WTC11 (cell line): ENCODE data around the gene B3GNT9. TPM values are rescaled to one million over a fixed set of nuclear protein-coding genes. Genes with fewer than 3 reads are reported as not detected.

ENCODE experiments used
- ATAC-seq: fragments of 200-7000 bp; cut with Tn5 transposase; 2 replicates; pipeline ENCODE4 v1.10.0; 2021; ENCODE audit warnings: mild to moderate bottlenecking, moderate library complexity
- CTCF ChIA-PET: fragments of 300-600 bp; sonication (Branson Sonifier 250); formaldehyde crosslinking; loops from one replicate; lab custom pipeline; 2021; ENCODE audit warnings: antibody characterized with exemption; lab: Charles Lee
- POLR2A ChIA-PET: fragments of 350-600 bp; sonication (Branson Sonifier 250); formaldehyde crosslinking; loops from one replicate; lab custom pipeline; 2021; ENCODE audit warnings: antibody characterized with exemption; lab: Charles Lee
- DNase-seq: peaks from one replicate; pipeline ENCODE4 v3.0.0; 2021; ENCODE audit warnings: low spot score
- H3K27ac Mint-ChIP-seq: 2 replicates; pipeline ENCODE4 v1.8.0; 2021; ENCODE audit warnings: mixed read lengths
- H3K27me3 Mint-ChIP-seq: 2 replicates; pipeline ENCODE4 v1.8.0; 2021; ENCODE audit warnings: low read depth, mild to moderate bottlenecking, moderate library complexity, mixed read lengths
- H3K36me3 Mint-ChIP-seq: 2 replicates; pipeline ENCODE4 v1.8.0; 2021; ENCODE audit warnings: mixed read lengths
- H3K4me1 Mint-ChIP-seq: 2 replicates; pipeline ENCODE4 v1.8.0; 2022; ENCODE audit warnings: mixed read lengths
- H3K4me3 Mint-ChIP-seq: 2 replicates; pipeline ENCODE4 v1.8.0; 2021; ENCODE audit warnings: mild to moderate bottlenecking, moderate library complexity, mixed read lengths
- H3K9me3 Mint-ChIP-seq: 2 replicates; pipeline ENCODE4 v1.8.0; 2021; ENCODE audit warnings: mixed read lengths
- CBFB ChIP-seq: sonication (generic); formaldehyde crosslinking; IDR thresholded peaks from 2 replicates; pipeline ENCODE4 v1.8.1; 2022; ENCODE audit warnings: mild to moderate bottlenecking, low read depth, missing genetic modification reagents
- CREB1 ChIP-seq: sonication (generic); formaldehyde crosslinking; IDR thresholded peaks from 2 replicates; pipeline ENCODE4 v1.8.0; 2023; ENCODE audit warnings: mild to moderate bottlenecking, missing genetic modification reagents
- GABPB1 ChIP-seq: sonication (generic); formaldehyde crosslinking; IDR thresholded peaks from 2 replicates; pipeline ENCODE4 v1.8.1; 2023; ENCODE audit warnings: mild to moderate bottlenecking, missing genetic modification reagents
- GRHL2 ChIP-seq: fragments of 250-450 bp; sonication (Bioruptor Pico); IDR thresholded peaks from 2 replicates; pipeline ENCODE4 v1.8.0; 2022; ENCODE audit warnings: mild to moderate bottlenecking, moderate library complexity; ENCODE audit not compliant: insufficient replicate concordance, severe bottlenecking
- GTF2I ChIP-seq: fragments of 250-450 bp; sonication (Bioruptor Pico); conservative IDR thresholded peaks from 2 replicates; pipeline ENCODE4 v1.4.0; 2021; ENCODE audit warnings: mild to moderate bottlenecking
- JUN ChIP-seq: sonication (generic); formaldehyde crosslinking; IDR thresholded peaks from 2 replicates; pipeline ENCODE4 v1.8.0; 2023; ENCODE audit warnings: mild to moderate bottlenecking, missing genetic modification reagents
- MXD4 ChIP-seq: fragments of 250-450 bp; sonication (Bioruptor Pico); IDR thresholded peaks from 2 replicates; pipeline ENCODE4 v1.8.0; 2021; ENCODE audit warnings: mild to moderate bottlenecking, moderate library complexity, borderline replicate concordance
- NFATC4 ChIP-seq: fragments of 250-450 bp; sonication (Bioruptor Pico); IDR thresholded peaks from 2 replicates; pipeline ENCODE4 v1.9.0; 2021; ENCODE audit warnings: mild to moderate bottlenecking
- OVOL2 ChIP-seq: fragments of 250-450 bp; sonication (Bioruptor Pico); IDR thresholded peaks from 2 replicates; pipeline ENCODE4 v1.9.0; 2021; ENCODE audit warnings: mild to moderate bottlenecking, borderline replicate concordance
- TCF7 ChIP-seq: sonication (generic); formaldehyde crosslinking; IDR thresholded peaks from 2 replicates; pipeline ENCODE4 v1.8.0; 2022; ENCODE audit warnings: mild to moderate bottlenecking, low read depth, missing genetic modification reagents, moderate library complexity
- TEAD4 ChIP-seq: sonication (generic); formaldehyde crosslinking; IDR thresholded peaks from 2 replicates; pipeline ENCODE4 v1.8.0; 2022; ENCODE audit warnings: mild to moderate bottlenecking, missing genetic modification reagents
- ZBTB21 ChIP-seq: sonication (generic); formaldehyde crosslinking; IDR thresholded peaks from 2 replicates; pipeline ENCODE4 v1.8.1; 2023; ENCODE audit warnings: mild to moderate bottlenecking, missing genetic modification reagents, borderline replicate concordance
- ZNF396 ChIP-seq: fragments of 250-450 bp; sonication (Bioruptor Pico); IDR thresholded peaks from 2 replicates; pipeline ENCODE4 v1.8.0; 2021; ENCODE audit warnings: mild to moderate bottlenecking, moderate library complexity, borderline replicate concordance
- ZNF423 ChIP-seq: fragments of 250-450 bp; sonication (Bioruptor Pico); IDR thresholded peaks from 2 replicates; pipeline ENCODE4 v2.1.2; 2022; ENCODE audit warnings: mild to moderate bottlenecking, moderate library complexity
- total RNA-seq: library from RNA; stranded (reverse); gene quantifications from 3 replicates; pipeline ENCODE4 v1.2.3, GENCODE V29; 2021
- TF ChIP-seq, protein P1 (sequence below): fragments of 250-450 bp; sonication (Bioruptor Pico); IDR thresholded peaks from 2 replicates; pipeline ENCODE4 v1.9.0; 2021; ENCODE audit warnings: mild to moderate bottlenecking
- TF ChIP-seq, protein P2 (sequence below): fragments of 250-450 bp; sonication (Bioruptor Pico); IDR thresholded peaks from 2 replicates; pipeline ENCODE4 v1.9.0; 2021; ENCODE audit warnings: mild to moderate bottlenecking
- TF ChIP-seq, protein P3 (sequence below): sonication (generic); formaldehyde crosslinking; IDR thresholded peaks from 2 replicates; pipeline ENCODE4 v1.8.1; 2023; ENCODE audit warnings: mild to moderate bottlenecking, missing genetic modification reagents
- TF ChIP-seq, protein P4 (sequence below): sonication (generic); formaldehyde crosslinking; conservative IDR thresholded peaks from 2 replicates; pipeline ENCODE4 v1.8.1; 2023; ENCODE audit warnings: mild to moderate bottlenecking, low read depth, missing genetic modification reagents, moderate library complexity
- TF ChIP-seq, protein P5 (sequence below): fragments of 200-600 bp; IDR thresholded peaks from 2 replicates; pipeline ENCODE4 v1.8.0; 2022; ENCODE audit warnings: antibody characterized with exemption
- TF ChIP-seq, protein P6 (sequence below): fragments of 250-450 bp; sonication (Bioruptor Pico); IDR thresholded peaks from 2 replicates; pipeline ENCODE4 v1.9.0; 2021; ENCODE audit warnings: moderate library complexity, mild to moderate bottlenecking, inconsistent platforms, borderline replicate concordance
- TF ChIP-seq, protein P7 (sequence below): sonication (generic); formaldehyde crosslinking; IDR thresholded peaks from 2 replicates; pipeline ENCODE4 v1.8.0; 2022; ENCODE audit warnings: mild to moderate bottlenecking, missing genetic modification reagents
- TF ChIP-seq, protein P8 (sequence below): sonication (generic); formaldehyde crosslinking; IDR thresholded peaks from 2 replicates; pipeline ENCODE4 v1.8.1; 2022; ENCODE audit warnings: mild to moderate bottlenecking, moderate library complexity, missing genetic modification reagents
- TF ChIP-seq, protein P9 (sequence below): sonication (generic); formaldehyde crosslinking; IDR thresholded peaks from 2 replicates; pipeline ENCODE4 v1.8.1; 2023; ENCODE audit warnings: mild to moderate bottlenecking, missing genetic modification reagents, moderate library complexity

B3GNT9 gene
- total RNA-seq, 1 experiment from 2014 or later: 6.4 TPM

DNA sequence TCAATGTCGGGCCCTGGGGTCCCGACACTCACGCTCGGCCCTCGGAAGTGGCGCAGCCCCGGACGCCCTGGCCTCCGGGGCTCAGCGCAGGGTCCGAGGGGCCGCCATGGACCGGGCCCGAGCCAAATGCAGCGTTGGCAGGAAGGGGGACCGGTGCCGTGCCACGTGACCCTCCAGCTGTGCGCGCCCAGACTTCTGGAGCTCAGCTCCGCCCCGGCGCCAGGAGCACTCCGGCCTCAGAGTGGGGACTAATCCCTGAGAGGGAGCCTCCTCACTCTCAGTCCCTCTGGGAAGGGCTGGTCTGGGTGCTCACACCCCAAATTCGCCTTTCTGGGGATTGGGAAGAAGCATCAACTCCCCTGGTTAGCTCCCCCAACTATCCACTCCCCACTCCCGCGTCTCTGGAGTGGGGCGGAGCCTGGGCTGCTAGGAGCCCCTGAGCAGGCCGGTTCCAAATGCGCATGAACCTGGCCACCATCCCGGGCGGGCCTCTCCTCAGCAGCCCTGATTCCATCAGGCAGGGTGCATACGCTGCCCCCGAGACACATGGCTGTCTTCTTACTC lies at the start of gene B3GNT9 (continued):
- TF ChIP-seq, protein P1, sequence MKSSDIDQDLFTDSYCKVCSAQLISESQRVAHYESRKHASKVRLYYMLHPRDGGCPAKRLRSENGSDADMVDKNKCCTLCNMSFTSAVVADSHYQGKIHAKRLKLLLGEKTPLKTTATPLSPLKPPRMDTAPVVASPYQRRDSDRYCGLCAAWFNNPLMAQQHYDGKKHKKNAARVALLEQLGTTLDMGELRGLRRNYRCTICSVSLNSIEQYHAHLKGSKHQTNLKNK (CRISPR knock-in tag): no peak
- TF ChIP-seq, protein P2, sequence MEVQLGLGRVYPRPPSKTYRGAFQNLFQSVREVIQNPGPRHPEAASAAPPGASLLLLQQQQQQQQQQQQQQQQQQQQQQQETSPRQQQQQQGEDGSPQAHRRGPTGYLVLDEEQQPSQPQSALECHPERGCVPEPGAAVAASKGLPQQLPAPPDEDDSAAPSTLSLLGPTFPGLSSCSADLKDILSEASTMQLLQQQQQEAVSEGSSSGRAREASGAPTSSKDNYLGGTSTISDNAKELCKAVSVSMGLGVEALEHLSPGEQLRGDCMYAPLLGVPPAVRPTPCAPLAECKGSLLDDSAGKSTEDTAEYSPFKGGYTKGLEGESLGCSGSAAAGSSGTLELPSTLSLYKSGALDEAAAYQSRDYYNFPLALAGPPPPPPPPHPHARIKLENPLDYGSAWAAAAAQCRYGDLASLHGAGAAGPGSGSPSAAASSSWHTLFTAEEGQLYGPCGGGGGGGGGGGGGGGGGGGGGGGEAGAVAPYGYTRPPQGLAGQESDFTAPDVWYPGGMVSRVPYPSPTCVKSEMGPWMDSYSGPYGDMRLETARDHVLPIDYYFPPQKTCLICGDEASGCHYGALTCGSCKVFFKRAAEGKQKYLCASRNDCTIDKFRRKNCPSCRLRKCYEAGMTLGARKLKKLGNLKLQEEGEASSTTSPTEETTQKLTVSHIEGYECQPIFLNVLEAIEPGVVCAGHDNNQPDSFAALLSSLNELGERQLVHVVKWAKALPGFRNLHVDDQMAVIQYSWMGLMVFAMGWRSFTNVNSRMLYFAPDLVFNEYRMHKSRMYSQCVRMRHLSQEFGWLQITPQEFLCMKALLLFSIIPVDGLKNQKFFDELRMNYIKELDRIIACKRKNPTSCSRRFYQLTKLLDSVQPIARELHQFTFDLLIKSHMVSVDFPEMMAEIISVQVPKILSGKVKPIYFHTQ: no peak
- TF ChIP-seq CREB1 (0 out of 2 replicates have a peak, but pooled peaks have one; percentile 22), GRHL2 (CRISPR knock-in tag) (no peak), JUN (CRISPR knock-in tag) (no peak), CBFB (CRISPR knock-in tag) (no peak), TCF7 (CRISPR knock-in tag) (no peak), ZNF423 (CRISPR knock-in tag) (no peak), TEAD4 (CRISPR knock-in tag) (no peak), GTF2I (no peak)
- TF ChIP-seq, protein P3, sequence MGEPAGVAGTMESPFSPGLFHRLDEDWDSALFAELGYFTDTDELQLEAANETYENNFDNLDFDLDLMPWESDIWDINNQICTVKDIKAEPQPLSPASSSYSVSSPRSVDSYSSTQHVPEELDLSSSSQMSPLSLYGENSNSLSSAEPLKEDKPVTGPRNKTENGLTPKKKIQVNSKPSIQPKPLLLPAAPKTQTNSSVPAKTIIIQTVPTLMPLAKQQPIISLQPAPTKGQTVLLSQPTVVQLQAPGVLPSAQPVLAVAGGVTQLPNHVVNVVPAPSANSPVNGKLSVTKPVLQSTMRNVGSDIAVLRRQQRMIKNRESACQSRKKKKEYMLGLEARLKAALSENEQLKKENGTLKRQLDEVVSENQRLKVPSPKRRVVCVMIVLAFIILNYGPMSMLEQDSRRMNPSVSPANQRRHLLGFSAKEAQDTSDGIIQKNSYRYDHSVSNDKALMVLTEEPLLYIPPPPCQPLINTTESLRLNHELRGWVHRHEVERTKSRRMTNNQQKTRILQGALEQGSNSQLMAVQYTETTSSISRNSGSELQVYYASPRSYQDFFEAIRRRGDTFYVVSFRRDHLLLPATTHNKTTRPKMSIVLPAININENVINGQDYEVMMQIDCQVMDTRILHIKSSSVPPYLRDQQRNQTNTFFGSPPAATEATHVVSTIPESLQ (CRISPR knock-in tag): no peak

DNA sequence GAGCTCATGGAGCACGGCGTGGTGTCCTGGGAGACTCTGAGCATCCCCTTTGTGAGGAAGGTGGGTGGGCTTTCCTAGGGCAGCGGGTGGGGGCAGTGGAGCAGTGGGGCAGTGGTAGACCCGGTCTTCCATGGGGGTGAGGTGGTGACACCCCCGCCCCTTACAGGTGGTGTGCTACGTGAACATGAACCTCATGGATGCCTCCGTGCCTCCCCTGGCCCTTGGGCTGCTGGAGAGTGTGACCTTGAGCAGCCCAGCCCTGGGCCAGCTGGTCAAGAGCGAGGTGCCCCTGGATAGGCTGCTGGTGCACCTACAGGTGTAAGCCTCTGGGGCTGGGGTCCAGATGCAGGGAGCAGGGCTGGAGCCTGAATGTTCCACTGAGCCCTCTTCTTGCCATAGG lies 49.7 kb upstream of the B3GNT9 start:
- ChIA-PET POLR2A (interaction anchor here (0.7 kb wide), 2 partner anchors 26 to 47 kb away, joined by 3 to 4 read pairs; partner anchors contain the start of genes FHOD1 and TMEM208), CTCF (interaction anchor here (0.6 to 3.9 kb wide), 16 partner anchors 10 to 291 kb away, joined by 3 to 65 read pairs (median 9); partner anchors contain the start of genes B3GNT9, CES3, EXOC3L1 and FHOD1)
- H3K27ac Mint-ChIP-seq: no peak overlapping the region
- H3K4me1 Mint-ChIP-seq: peaks cover 9% of the 10 kb centered on the region
- peak overlapping the region; percentile 83 for H3K4me3 Mint-ChIP-seq
- peaks cover 19% of the 10 kb centered on the region for H3K36me3 Mint-ChIP-seq
- ATAC-seq (no peak), DNase-seq (no peak)
- H3K9me3 Mint-ChIP-seq: no peaks in the 10 kb centered on the region
- no peaks in the 10 kb centered on the region for H3K27me3 Mint-ChIP-seq
- TF ChIP-seq GABPB1 (CRISPR knock-in tag): no peak
- TF ChIP-seq ZBTB21 (CRISPR knock-in tag): no peak
- TF ChIP-seq MXD4 (CRISPR knock-in tag): no peak
- TF ChIP-seq, protein P4, sequence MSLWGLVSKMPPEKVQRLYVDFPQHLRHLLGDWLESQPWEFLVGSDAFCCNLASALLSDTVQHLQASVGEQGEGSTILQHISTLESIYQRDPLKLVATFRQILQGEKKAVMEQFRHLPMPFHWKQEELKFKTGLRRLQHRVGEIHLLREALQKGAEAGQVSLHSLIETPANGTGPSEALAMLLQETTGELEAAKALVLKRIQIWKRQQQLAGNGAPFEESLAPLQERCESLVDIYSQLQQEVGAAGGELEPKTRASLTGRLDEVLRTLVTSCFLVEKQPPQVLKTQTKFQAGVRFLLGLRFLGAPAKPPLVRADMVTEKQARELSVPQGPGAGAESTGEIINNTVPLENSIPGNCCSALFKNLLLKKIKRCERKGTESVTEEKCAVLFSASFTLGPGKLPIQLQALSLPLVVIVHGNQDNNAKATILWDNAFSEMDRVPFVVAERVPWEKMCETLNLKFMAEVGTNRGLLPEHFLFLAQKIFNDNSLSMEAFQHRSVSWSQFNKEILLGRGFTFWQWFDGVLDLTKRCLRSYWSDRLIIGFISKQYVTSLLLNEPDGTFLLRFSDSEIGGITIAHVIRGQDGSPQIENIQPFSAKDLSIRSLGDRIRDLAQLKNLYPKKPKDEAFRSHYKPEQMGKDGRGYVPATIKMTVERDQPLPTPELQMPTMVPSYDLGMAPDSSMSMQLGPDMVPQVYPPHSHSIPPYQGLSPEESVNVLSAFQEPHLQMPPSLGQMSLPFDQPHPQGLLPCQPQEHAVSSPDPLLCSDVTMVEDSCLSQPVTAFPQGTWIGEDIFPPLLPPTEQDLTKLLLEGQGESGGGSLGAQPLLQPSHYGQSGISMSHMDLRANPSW: no peak
- TF ChIP-seq, protein P5, sequence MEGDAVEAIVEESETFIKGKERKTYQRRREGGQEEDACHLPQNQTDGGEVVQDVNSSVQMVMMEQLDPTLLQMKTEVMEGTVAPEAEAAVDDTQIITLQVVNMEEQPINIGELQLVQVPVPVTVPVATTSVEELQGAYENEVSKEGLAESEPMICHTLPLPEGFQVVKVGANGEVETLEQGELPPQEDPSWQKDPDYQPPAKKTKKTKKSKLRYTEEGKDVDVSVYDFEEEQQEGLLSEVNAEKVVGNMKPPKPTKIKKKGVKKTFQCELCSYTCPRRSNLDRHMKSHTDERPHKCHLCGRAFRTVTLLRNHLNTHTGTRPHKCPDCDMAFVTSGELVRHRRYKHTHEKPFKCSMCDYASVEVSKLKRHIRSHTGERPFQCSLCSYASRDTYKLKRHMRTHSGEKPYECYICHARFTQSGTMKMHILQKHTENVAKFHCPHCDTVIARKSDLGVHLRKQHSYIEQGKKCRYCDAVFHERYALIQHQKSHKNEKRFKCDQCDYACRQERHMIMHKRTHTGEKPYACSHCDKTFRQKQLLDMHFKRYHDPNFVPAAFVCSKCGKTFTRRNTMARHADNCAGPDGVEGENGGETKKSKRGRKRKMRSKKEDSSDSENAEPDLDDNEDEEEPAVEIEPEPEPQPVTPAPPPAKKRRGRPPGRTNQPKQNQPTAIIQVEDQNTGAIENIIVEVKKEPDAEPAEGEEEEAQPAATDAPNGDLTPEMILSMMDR: no peak
- TF ChIP-seq, protein P6, sequence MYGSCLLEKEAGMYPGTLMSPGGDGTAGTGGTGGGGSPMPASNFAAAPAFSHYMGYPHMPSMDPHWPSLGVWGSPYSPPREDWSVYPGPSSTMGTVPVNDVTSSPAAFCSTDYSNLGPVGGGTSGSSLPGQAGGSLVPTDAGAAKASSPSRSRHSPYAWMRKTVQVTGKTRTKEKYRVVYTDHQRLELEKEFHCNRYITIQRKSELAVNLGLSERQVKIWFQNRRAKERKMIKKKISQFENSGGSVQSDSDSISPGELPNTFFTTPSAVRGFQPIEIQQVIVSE (CRISPR knock-in tag): no peak
- TF ChIP-seq, protein P7, sequence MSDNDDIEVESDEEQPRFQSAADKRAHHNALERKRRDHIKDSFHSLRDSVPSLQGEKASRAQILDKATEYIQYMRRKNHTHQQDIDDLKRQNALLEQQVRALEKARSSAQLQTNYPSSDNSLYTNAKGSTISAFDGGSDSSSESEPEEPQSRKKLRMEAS (CRISPR knock-in tag): no peak
- no peak for TF ChIP-seq OVOL2 (CRISPR knock-in tag)
- TF ChIP-seq, protein P8, sequence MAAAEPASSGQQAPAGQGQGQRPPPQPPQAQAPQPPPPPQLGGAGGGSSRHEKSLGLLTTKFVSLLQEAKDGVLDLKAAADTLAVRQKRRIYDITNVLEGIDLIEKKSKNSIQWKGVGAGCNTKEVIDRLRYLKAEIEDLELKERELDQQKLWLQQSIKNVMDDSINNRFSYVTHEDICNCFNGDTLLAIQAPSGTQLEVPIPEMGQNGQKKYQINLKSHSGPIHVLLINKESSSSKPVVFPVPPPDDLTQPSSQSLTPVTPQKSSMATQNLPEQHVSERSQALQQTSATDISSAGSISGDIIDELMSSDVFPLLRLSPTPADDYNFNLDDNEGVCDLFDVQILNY (CRISPR knock-in tag): no peak
- TF ChIP-seq NFATC4 (CRISPR knock-in tag): no peak
- TF ChIP-seq ZNF396 (CRISPR knock-in tag): no peak
- TF ChIP-seq, protein P9, sequence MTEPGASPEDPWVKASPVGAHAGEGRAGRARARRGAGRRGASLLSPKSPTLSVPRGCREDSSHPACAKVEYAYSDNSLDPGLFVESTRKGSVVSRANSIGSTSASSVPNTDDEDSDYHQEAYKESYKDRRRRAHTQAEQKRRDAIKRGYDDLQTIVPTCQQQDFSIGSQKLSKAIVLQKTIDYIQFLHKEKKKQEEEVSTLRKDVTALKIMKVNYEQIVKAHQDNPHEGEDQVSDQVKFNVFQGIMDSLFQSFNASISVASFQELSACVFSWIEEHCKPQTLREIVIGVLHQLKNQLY: no peak
